Gastrocnemius medialis (tissue), 4 donors: ENCODE data around the gene RAD18. TPM values are rescaled to one million over a fixed set of nuclear protein-coding genes. Genes with fewer than 3 reads are reported as not detected.

Experiments
- ATAC-seq, 2 donors: fragments of 150-250 bp; one replicate each; pipeline ENCODE4 v1.9.1; 2016
- DNase-seq, 2 donors: peaks; one replicate each; pipeline ENCODE4 v3.0.0-alpha.2; 2019
- H3K27ac ChIP-seq, 4 donors: fragments of 200-600 bp; sonication (generic); 1 replicate in 1 of 4; 2 replicates in 3 of 4; pipeline ENCODE4 v1.5.1; 2016 to 2018; ENCODE audit warnings: mild to moderate bottlenecking in 2 of 4, moderate library complexity in 1 of 4
- H3K27me3 ChIP-seq, 3 donors: fragments of 200-600 bp; sonication (generic) in 2 of 3; 1 replicate in 1 of 3; 2 replicates in 2 of 3; pipeline versions ENCODE4 v1.5.1 to v1.6.0; 2016 to 2019; ENCODE audit warnings: mild to moderate bottlenecking in 1 of 3, moderate library complexity in 1 of 3
- H3K36me3 ChIP-seq, 2 donors: fragments of 200-600 bp; sonication (generic) in 1 of 2; one replicate each; pipeline ENCODE4 v1.5.1; 2017 to 2018
- H3K4me1 ChIP-seq, 2 donors: fragments of 200-600 bp; sonication (generic) in 1 of 2; one replicate each; pipeline ENCODE4 v1.5.1; 2016 to 2017; ENCODE audit warnings: mild to moderate bottlenecking in 2 of 2
- H3K4me3 ChIP-seq, 4 donors: fragments of 200-600 bp; sonication (generic) in 3 of 4; 1 replicate in 1 of 4; 2 replicates in 3 of 4; pipeline ENCODE4 v1.5.1; 2016 to 2019; ENCODE audit warnings: mild to moderate bottlenecking in 2 of 4
- H3K9me3 ChIP-seq, 3 donors: fragments of 200-600 bp; sonication (generic) in 2 of 3; 1 replicate in 1 of 3; 2 replicates in 2 of 3; pipeline ENCODE4 v1.5.1; 2016 to 2019
- CTCF ChIP-seq, 5 experiments: fragments of 450-650 bp in 3 of 5; fragments of 200-600 bp in 2 of 5; sonication (generic) in 2 of 5; IDR thresholded peaks in 4 of 5; conservative IDR thresholded peaks in 1 of 5; 1 replicate in 4 of 5; 2 replicates in 1 of 5; pipeline ENCODE4 v1.5.1; 2016 to 2019; ENCODE audit warnings: antibody characterized with exemption in 5 of 5, mild to moderate bottlenecking in 3 of 5, moderate library complexity in 3 of 5
- POLR2A ChIP-seq, 2 donors: fragments of 450-650 bp; IDR thresholded peaks; one replicate each; pipeline ENCODE4 v1.6.1; 2017; ENCODE audit warnings: antibody characterized with exemption in 2 of 2, mild to moderate bottlenecking in 2 of 2, moderate library complexity in 2 of 2
- in situ Hi-C, 4 donors: fragments of 200-750 bp; cut with MboI; loops; one replicate each; pipeline versions ENCODE4 v1.15.0 to v1.8.0; 2017; ENCODE audit warnings: low sequenced_read_pairs in 4 of 4
- intact Hi-C: fragments of 100-400 bp; cut with DNase I; formaldehyde crosslinking; loops from one replicate; pipeline ENCODE4 v1.15.1; 2023; ENCODE audit warnings: low total_unique reads
- total RNA-seq, 4 donors: library from RNA; depleted of rRNA; stranded (reverse); fragments of >200 nt; gene quantifications; one replicate each; pipeline versions ENCODE4 v1.1.0 to v1.2.3, GENCODE V29; 2016

Gene RAD18
- total RNA-seq, 4 donors from 2014 or later, result 1.8 to 5.8 (median 2.3) TPM

- Histone ChIP-seq H3K27me3 (peaks cover 0 to 3% (median 0%) of the 10 kb centered on the region in 3 donors), H3K4me3 (no peak overlapping the region), H3K27ac (no peak overlapping the region), H3K36me3 (no peaks in the 10 kb centered on the region), H3K4me1 (no peaks in the 10 kb centered on the region), H3K9me3 (no peaks in the 10 kb centered on the region)
- ATAC-seq, result no peak
- in situ Hi-C loops, result loop anchor here in 1 of 4 donors (5.0 to 10.0 kb wide), 2 partner anchors 81 to 323 kb away; no protein-coding TSS in a partner anchor
- intact Hi-C loops, result no loop called here
- no peak for DNase-seq
- TF ChIP-seq CTCF (IDR thresholded peaks at IDR 0.05 in 4 of 5, conservative IDR thresholded peaks at IDR 0.05 in 1 of 5) (no peak), POLR2A (IDR thresholded peaks at IDR 0.05) (no peak)
These were observed 20.8 kb upstream of the RAD18 start for GRCh38 chr3:8984081-8984480.

GRCh38 chr3:8983591-8983990, 20.3 kb upstream of the RAD18 start:
- Histone ChIP-seq H3K9me3 (no peaks in the 10 kb centered on the region), H3K27ac (no peak overlapping the region), H3K27me3 (peaks cover 0 to 3% (median 0%) of the 10 kb centered on the region in 3 donors), H3K4me3 (no peak overlapping the region), H3K36me3 (no peaks in the 10 kb centered on the region), H3K4me1 (no peaks in the 10 kb centered on the region)
- intact Hi-C loops (no loop called here), in situ Hi-C loops (loop anchor here in 1 of 4 donors (5.0 to 10.0 kb wide), 2 partner anchors 81 to 324 kb away; no protein-coding TSS in a partner anchor)
- DNase-seq, result no peak
- no peak for ATAC-seq
- TF ChIP-seq CTCF (IDR thresholded peaks at IDR 0.05 in 4 of 5, conservative IDR thresholded peaks at IDR 0.05 in 1 of 5), result no peak
- TF ChIP-seq POLR2A (IDR thresholded peaks at IDR 0.05), result no peak

GRCh38 chr3:8983026-8983425, 19.8 kb upstream of the RAD18 start:
- intact Hi-C loops (no loop called here), in situ Hi-C loops (loop anchor here in 1 of 4 donors (5.0 to 10.0 kb wide), 2 partner anchors 82 to 324 kb away; no protein-coding TSS in a partner anchor)
- Histone ChIP-seq H3K4me3 (no peak overlapping the region), H3K4me1 (no peaks in the 10 kb centered on the region), H3K36me3 (no peaks in the 10 kb centered on the region), H3K27me3 (peaks cover 0 to 3% (median 0%) of the 10 kb centered on the region in 3 donors), H3K27ac (no peak overlapping the region), H3K9me3 (no peaks in the 10 kb centered on the region)
- ATAC-seq (no peak), DNase-seq (no peak)
- TF ChIP-seq CTCF (IDR thresholded peaks at IDR 0.05 in 4 of 5, conservative IDR thresholded peaks at IDR 0.05 in 1 of 5) (no peak), POLR2A (IDR thresholded peaks at IDR 0.05) (no peak)

- no peak for TF ChIP-seq CTCF (IDR thresholded peaks at IDR 0.05 in 4 of 5, conservative IDR thresholded peaks at IDR 0.05 in 1 of 5)
- no peak for TF ChIP-seq POLR2A (IDR thresholded peaks at IDR 0.05)
- in situ Hi-C loops (loop anchor here in 1 of 4 donors (5.0 to 10.0 kb wide), 2 partner anchors 82 to 325 kb away; no protein-coding TSS in a partner anchor), intact Hi-C loops (no loop called here)
- H3K4me3 ChIP-seq, result no peak overlapping the region
- H3K9me3 ChIP-seq, result no peaks in the 10 kb centered on the region
- no peaks in the 10 kb centered on the region for H3K36me3 ChIP-seq
- H3K27ac ChIP-seq, result no peak overlapping the region
- ATAC-seq, result peak in 1 of 2 donors; percentile 27
- H3K4me1 ChIP-seq, result no peaks in the 10 kb centered on the region
- peaks cover 0 to 3% (median 0%) of the 10 kb centered on the region in 3 donors for H3K27me3 ChIP-seq
- no peak for DNase-seq
These were observed 19.2 kb upstream of the RAD18 start for GRCh38 chr3:8982509-8982908.

GRCh38 chr3:8981700-8982099, 18.4 kb upstream of the RAD18 start:
- intact Hi-C loops, result no loop called here
- Histone ChIP-seq H3K27ac (no peak overlapping the region), H3K4me3 (no peak overlapping the region), H3K36me3 (no peaks in the 10 kb centered on the region), H3K9me3 (no peaks in the 10 kb centered on the region), H3K4me1 (no peaks in the 10 kb centered on the region), H3K27me3 (peaks cover 0 to 3% (median 0%) of the 10 kb centered on the region in 3 donors)
- DNase-seq (no peak), ATAC-seq (no peak)
- in situ Hi-C loops, result loop anchor here in 1 of 4 donors (5.0 to 10.0 kb wide), 2 partner anchors 83 to 326 kb away; no protein-coding TSS in a partner anchor
- TF ChIP-seq POLR2A (IDR thresholded peaks at IDR 0.05), result no peak
- no peak for TF ChIP-seq CTCF (IDR thresholded peaks at IDR 0.05 in 4 of 5, conservative IDR thresholded peaks at IDR 0.05 in 1 of 5)
